ENCODE results near the gene CNPY3. TPM values are rescaled to one million over a fixed set of nuclear protein-coding genes. Genes with fewer than 3 reads are reported as not detected.
A peak's percentile ranks its signal among the peaks of the same experiment; 100 is the strongest.
"Not testable (repeated sequence)": the region's sequence is repeated elsewhere in the genome, so short reads cannot be mapped to it uniquely, and the experiment has no call there.

Gene CNPY3
- total RNA-seq, 1 donor from 2014 or later = 45.6 TPM

DNA sequence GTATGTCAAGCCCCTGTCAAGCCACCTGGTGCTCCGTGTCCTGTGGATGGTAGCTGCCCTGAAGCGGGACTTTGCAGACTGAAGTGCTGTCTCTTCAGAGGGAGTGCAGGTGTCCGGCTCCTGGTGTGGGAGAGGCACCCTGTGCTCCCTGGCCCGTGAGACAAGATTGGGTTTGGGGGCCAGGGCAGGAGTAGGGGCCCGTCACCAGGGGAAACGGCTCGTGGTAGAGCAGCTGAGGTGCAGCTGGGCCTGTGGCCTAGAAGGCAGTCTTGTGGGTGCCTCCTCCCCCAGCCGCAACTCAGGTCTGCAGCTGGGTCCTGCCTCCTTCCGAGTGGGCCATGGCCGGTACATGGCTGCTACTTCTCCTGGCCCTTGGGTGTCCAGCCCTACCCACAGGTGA lies 13.5 kb upstream of the CNPY3 start, which contains the start of gene PTCRA:
PTCRA (plus strand) TSS at position 322 of the 400 bp plus-strand sequence; CDS start at position 339, 17 bp downstream.
- no peak for DNase-seq (ENCODE audit: low spot score)

DNA sequence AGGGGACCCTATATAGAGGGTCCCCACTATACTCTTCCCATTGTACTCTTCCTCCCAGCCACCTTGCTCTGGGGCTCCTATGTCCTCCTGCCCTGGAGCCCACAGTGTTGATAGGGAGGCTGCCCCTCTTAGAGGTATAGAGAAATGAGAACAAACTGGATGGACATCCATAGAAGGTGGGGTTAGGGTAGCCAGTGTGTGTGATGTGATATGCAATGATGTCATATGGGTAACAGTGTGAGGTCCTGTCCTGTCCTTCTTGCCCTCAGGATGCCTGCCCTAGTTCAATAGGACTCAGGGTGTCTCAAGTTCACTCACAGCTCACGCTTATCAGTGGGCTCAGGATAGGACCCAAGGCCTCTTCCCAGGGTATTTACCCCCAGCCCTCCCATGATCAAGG lies 13.0 kb upstream of the CNPY3 start:
- DNase-seq (ENCODE audit: low spot score) = no peak

DNA sequence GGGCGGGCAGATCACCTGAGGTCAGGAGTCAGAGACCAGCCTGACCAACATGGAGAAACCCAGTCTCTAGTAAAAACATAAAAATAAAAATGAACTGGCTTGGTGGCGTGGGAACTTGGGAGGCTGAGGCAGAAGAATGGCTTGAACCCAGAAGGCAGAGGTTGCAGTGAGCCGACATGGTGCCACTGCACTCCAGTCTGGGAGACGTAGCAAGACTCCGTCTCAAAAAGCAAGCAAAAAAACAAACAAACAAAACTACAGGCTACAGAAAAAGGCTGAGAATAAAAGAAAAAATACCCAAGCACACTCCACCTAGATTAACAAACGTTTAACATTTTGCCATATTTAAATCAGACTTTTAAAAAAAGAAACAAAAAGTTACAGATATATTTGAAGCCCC lies 7.5 kb upstream of the CNPY3 start:
- DNase-seq (ENCODE audit: low spot score) = no peak

DNA sequence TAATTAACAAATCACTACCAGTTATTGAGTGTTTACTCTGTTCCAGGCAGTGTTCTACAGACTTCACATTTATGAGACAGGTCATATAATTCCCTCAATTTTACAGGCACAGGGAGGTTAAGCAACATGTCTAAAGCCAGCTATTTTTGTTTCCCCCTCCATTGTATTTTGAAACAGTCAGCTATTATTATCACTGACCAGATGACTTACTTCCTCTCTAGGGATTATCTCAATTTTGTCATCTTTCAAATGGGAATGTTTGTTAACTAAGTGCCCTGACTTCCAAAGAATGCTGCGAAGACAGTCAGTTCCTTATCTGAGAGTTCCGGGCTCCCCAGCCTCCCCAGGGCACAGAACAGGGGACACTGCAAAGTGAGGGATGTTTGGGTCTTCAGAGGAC lies 5.6 kb upstream of the CNPY3 start:
- no peak for DNase-seq (ENCODE audit: low spot score)

DNA sequence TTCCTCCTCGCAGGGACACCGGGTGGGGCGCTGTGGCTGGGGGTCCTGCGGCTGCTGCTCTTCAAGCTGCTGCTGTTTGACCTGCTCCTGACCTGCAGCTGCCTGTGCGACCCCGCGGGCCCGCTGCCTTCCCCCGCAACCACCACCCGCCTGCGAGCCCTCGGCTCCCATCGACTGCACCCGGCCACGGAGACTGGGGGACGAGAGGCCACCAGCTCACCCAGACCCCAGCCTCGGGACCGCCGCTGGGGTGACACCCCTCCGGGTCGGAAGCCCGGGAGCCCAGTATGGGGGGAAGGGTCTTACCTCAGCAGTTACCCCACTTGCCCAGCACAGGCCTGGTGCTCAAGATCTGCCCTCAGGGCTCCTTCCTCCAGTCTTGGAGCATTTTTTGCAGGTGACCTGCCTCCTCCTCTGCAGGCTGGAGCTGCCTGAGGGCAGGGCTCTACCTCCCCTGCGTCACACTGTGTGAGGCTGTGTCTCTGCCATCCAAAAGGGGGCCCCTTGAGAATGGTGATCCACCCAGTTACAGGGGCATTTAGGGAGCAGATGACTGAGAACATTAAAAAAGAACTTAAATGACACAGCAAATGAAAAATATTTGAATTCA lies 3.9 kb upstream of the CNPY3 start:
- no peak for DNase-seq (ENCODE audit: low spot score)

DNA sequence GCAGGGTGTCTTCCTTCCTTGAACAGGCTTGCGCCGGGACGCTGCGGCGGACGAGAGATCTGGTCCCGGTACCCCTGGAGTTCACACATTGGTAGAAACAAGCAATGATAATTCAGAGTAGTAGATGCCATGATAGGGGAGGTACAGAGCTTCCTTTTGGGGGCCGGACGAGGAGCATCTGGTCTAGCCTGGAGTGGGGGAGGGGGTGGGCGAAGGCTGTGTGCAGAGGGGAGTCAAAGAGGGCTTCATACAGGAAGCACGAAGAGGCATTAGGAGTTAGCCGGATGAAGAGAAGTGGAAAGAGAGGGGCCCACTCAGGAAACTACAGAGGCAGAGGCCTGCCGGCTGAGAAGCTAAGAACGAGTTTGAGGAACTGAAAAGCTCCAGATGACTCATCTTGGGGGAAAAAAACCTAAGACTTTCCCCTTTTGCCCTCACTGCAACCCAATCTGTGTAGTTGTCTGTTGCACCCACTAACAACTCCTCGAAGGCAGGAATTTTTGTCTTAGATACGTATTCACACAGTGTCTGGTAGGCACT lies 611 bp downstream of the CNPY3 start:
- peak; percentile 49 for DNase-seq (ENCODE audit: low spot score)

DNA sequence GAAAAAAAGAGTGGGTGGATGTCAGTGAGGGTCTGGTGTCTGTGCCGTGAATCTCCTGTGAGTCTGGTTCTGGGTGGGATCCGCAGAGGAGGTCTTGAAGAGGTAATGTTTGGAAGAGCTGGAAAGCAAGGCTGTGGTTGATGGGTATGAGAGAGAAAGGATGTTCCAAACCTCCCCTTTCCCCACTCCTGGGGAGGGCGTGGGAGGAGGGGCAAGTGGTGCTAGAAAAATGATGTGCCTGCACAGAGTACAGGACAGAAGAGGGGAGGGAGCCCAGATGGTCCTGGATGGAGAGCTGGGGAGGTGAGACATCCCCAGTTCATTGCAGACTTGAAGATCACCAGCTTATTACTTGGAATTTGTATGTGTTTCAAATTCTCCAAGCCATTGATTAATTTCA lies 3.1 kb downstream of the CNPY3 start:
- DNase-seq (ENCODE audit: low spot score) = no peak

DNA sequence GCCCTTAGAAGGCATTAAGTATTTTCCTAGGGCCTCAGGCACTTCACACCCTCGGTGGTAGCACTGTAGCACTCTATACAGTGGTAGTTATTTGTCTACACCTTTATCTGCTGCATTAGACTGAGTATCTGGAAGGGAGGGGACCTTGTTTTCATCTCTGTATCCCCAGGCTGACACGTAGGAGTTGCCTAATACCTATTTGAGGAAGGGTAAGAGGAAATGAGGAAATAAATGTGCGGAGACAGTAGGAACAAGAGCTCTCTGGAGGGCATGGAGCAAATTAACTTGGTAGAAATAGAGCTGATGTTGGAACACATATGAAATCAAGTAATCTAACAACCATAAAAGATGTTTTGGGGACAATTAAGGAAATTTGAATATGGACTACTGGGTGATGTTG lies 3.9 kb downstream of the CNPY3 start:
- no peak for DNase-seq (ENCODE audit: low spot score)

DNA sequence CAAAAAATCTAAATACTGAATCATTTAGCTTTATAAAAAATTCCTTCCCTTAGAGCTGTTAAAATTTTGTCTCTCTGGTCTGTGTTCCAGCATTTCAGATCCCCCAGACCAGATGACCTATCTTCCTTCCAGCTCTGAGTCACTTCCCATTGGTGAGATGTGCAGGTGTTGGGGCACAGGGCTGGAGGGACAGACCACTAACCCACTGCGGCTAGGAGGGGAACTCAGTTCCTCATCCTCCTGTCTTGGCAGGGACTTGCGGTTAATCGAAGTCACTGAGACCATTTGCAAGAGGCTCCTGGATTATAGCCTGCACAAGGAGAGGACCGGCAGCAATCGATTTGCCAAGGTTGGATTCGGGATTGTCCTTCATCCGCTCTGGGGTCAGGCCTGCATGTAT lies 6.0 kb downstream of the CNPY3 start:
- no peak for DNase-seq (ENCODE audit: low spot score)

DNA sequence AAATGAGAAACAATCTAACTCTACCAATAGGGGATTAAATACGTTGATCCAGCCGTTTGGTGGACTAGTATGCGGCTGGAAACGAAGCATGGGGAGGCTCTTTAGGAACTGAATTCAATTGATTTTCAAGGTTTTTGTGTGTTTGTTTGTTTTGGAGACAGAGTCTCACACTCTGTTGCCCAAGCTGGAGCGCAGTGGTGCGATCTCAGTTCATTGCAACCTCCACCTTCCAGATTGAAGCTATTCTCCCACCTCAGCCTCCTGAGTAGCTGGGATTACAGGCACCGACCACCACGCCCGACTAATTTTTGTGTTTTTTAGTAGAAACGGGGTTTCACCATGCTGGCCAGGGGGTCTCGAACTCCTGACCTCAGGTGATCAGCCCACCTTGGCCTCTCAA lies 7.1 kb downstream of the CNPY3 start:
- DNase-seq (ENCODE audit: low spot score) = no peak

DNA sequence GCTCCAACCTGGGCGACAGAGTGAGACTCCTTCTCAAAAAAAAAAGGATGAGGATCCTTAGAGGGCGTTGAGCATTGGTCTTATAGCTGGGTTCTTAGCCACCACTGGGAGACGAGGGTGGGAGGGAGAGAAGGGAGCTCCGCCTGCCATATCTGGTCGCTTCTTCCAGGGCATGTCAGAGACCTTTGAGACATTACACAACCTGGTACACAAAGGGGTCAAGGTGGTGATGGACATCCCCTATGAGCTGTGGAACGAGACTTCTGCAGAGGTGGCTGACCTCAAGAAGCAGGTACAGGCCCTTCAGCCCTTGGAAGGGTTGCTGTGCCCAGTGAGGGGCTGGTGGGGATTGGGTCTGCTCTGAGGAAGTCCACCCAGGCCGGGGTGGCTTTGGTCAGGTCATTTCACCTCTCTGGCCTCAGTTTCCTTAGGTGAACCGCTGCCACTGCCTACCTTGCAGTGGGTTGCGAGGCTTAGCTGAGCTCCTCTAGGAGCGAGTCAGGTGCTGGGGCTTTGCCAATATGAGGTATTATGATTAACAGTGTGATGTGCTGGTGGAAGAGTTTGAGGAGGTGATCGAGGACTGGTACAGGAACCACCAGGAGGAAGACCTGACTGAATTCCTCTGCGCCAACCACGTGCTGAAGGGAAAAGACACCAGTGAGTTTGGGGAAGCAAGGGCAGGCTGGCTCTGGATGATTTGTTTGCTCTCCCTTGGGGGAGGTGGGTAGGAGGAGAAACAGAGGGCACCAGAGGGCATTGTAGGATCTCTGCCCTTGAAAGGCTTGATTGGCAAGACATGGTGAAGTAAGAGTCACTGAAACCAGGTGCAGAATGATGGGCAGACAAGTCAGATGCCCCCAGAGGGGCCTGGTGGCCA lies 8.5 kb downstream of the CNPY3 start:
- no peak for DNase-seq (ENCODE audit: low spot score)

DNA sequence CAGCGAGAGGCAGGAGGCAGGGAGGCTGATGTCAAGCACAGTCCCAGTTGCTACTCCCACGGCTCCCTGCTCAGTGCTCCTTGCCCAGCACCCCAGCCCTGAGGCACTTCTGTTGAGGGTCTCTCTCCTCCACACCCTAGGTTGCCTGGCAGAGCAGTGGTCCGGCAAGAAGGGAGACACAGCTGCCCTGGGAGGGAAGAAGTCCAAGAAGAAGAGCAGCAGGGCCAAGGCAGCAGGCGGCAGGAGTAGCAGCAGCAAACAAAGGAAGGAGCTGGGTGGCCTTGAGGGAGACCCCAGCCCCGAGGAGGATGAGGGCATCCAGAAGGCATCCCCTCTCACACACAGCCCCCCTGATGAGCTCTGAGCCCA lies 9.1 kb downstream of the CNPY3 start:
- no peak for DNase-seq (ENCODE audit: low spot score)

DNA sequence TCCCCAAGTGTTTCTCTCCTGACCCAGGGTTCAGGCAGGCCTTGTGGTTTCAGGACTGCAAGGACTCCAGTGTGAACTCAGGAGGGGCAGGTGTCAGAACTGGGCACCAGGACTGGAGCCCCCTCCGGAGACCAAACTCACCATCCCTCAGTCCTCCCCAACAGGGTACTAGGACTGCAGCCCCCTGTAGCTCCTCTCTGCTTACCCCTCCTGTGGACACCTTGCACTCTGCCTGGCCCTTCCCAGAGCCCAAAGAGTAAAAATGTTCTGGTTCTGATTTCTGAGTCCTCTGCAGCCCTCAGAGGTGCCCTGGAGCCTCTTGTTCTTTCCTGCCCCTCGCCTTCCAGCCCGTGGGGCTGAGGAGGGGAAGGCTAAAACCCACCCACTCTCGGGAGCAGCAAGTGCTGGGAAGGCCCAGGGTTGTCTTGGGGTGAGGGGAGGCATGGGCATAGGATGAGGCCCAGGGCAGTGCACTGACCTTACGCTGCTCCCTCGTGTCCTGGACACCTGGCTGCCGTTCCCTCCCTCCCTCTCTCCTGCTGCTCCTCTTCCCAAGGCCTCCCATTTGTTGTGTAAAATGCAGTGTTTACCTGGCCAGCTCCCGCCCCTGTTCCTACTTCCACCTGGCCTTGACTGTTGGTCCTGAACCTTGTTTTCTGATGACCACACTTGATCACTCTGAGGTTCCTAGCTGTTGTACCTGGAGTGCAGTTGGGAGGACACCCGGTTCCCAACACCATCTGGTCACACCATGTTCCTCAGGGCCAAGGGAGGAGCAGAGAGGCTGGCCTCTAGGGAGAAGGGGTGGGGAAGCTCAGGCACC lies 9.9 kb downstream of the CNPY3 start:
- DNase-seq (ENCODE audit: low spot score) = no peak

DNA sequence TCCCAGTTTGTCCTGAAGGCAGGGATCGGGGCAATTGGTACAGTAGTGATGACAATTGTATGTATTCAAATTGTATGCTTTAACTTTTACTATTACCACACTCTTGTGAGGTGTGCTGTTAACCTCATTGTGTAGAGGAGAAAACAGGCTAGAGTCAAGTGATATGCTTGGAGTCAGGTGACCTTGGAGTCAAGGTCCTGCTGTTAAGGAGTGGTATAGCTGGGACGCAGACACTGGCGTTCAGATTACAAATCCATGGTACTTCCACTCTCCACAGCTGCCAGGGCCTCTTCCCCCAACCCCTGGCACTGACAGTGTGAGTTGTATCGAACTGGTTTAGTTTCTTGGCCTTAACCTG lies 10.5 kb downstream of the CNPY3 start:
- DNase-seq (ENCODE audit: low spot score) = no peak

DNA sequence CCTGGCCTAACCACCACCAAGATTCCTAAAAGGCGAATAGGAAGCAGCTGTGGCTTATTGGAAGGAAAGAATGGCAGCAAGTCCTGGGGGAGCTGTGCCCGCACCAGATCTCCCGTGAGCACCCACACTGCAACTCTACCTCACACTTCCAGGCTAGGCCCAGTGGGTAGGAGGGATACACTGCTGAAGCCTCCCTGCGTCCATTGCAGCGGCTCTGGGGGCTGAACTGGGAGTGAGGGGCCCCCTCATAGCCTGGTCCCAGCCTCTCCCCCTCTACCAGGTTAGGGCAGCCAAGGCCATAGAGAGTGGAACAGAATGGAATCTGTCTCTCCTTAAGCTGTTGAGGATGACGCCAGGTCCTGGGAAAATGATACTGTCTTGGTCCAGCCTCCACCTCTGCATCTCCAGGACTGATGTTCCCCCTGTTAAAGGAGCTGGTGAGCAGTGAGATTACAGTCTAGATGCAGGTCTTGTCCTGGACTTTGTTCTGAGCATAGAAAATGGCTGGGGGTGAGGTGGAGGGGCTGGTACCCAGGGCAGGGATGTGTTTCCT lies 11.3 kb downstream of the CNPY3 start:
- DNase-seq (ENCODE audit: low spot score) = no peak

DNA sequence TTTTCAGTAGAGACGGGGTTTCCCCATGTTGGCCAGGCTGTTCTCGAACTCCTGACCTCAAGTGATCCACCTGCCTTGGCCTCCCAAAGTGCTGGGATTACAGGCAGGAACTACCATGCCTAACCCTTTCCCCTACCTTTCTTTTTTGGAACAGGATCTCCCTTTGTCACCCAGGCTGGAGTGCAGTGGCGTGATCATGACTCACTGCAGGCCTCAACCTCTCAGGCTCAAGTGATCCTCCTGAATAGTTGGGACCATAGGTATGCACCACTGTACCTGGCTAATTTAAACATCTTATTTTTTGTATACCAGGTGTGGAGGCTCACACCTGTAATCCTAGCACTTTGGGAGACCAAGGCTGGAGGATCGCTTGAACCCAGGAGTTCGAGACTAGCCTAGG lies 12.1 kb downstream of the CNPY3 start:
- not testable (repeated sequence) for DNase-seq (ENCODE audit: low spot score)

DNA sequence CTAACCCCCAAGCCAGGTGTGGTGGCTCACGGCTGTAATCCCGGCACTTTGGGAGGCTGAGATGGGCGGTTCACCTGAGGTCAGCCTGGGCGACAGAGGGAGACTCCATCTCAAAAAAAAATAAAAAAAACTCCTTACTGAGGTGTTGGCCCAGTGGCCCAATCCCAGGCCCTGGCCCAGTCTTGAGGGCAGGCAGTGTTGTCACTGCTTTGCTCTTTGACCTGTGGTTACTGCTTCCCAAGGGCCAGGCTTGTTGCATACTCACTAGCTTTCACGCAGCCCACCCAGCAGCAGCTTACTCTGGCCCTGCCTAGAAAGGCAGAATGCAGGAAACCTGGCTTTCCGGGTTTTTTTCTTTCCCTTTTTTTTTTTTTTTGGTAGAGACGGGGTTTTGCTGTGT lies 13.2 kb downstream of the CNPY3 start:
- no peak for DNase-seq (ENCODE audit: low spot score)

DNA sequence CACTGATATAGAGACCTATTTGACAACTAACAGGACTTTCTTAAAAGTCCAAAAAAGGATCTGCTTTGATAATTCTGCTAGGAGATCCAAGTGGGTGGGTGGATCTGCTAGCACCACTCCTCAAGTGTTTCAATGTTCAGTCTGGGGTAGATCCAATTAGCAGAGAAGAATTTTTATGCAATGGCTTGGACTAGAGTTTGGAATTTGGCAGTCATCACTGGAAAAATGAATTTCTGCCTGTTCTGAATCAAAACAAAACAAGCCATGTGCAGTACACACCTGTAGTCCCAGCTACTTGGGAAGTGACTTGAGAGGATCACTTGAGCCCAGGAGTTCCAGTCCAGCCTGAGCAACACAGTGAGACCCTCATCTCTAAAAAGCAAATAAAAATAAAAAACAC lies 18.7 kb downstream of the CNPY3 start:
- no peak for DNase-seq (ENCODE audit: low spot score)

DNA sequence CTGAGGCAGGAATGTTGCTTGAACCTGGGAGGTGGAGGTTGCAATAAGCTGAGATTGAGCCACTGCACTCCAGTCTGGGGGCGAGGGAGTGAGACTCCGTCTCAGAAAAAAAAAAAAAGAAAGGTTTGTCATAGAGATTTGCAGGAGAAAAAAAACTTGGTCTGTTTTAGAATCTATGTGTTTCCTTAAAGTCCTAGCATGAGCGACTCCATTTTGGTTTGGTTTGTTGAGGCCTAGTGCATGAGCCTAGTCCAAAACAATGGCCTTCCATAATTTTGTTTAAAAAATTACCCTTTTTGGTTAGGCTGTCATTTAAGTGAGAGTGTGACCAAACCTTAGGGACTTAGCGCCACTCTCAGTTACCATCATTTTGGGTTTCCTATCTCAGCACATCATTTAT lies 23.1 kb downstream of the CNPY3 start:
- no peak for DNase-seq (ENCODE audit: low spot score)

DNA sequence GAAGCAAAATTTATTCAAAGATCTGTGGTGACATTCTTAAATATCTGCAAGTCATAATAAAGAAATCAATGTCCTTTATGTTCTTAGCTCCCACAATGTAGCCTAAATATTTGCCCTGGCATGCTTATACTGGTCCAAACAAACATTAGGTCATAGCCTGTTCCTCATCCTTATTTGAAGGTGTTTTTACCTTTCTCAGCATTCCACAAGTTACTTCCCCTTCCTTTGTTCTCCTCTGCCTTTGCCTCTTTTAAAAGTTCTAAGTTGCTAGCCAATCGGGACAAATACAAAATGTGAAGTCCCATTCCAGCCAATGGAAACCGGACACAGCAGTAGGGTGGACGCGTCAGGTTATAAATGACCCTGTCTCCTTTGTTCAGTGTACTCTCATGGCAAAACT lies 25.1 kb downstream of the CNPY3 start:
- not testable (repeated sequence) for DNase-seq (ENCODE audit: low spot score)

DNA sequence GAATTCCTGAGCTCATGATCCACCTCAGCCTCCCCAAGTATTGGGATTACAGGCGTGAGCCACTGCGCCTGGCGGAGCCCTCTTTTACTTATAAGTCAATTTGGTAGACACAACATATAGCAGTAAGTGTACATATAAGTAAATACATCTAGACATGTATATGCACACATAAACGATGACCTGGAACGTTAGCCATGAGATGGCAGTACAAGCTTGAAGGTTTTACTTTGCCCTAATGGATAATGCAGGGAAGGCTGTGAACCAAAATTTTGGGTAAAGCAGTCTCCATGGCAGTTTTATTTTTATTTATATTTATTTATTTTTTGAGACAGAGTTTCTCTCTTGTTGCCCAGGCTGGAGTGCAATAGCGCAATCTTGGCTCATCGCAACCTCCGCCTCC lies 28.8 kb downstream of the CNPY3 start:
- DNase-seq (ENCODE audit: low spot score) = no peak

DNA sequence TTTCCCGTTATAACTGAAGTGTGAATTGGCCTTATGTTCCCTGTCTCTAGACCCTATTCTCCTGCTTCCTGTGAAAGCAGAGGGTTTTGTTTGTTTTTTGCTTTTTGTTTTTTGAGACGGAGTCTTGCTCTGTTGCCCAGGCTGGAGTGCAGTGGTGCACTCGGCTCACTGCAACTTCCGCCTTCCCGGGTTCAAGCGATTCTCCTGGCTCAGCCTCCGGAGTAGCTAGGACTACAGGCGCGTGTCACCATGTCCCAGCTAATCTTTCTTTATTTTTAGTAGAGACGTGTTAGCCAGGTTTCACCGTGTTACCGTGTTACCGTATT lies 30.6 kb downstream of the CNPY3 start:
- no peak for DNase-seq (ENCODE audit: low spot score)

Measured in ureter (tissue), 1 donor.